ENCODE results near the gene EPS15. TPM values are rescaled to one million over a fixed set of nuclear protein-coding genes. Genes with fewer than 3 reads are reported as not detected.

EPS15 gene
- total and polyA plus RNA-seq, 9 of the 15 experiments (the other 6 are each of a cell fraction or from before 2014, with no cell fraction given) = 23.1 to 69.0 (median 41.7) TPM

- TF ChIP-seq ZNF318 (IDR thresholded peaks at IDR 0.05; ENCODE audit: borderline replicate concordance in 1 of 2, low read depth in 1 of 2) (no peak), CHCHD3 (CRISPR knock-in tag; IDR thresholded peaks at IDR 0.05) (no peak), CCAR2 (IDR thresholded peaks at IDR 0.05; ENCODE audit: low read depth, low read length) (no peak)
These were observed 39.4 kb upstream of the EPS15 start (continued) for GRCh38 chr1:51558375-51558924.

Measured in K562 (cell line).